Suprapubic skin (tissue), 3 donors: ENCODE measurements around the gene EMCN.

Experiments used
- POLR2A ChIP-seq, 2 donors: fragments of 450-650 bp; IDR thresholded peaks; one replicate each; pipeline ENCODE4 v1.6.1; 2017; ENCODE audit warnings: antibody characterized with exemption in 2 of 2, mild to moderate bottlenecking in 2 of 2, moderate library complexity in 2 of 2
- TF ChIP-seq, protein P1 (sequence below), 2 donors: fragments of 200-600 bp in 1 of 2; fragments of 450-650 bp in 1 of 2; sonication (generic) in 1 of 2; IDR thresholded peaks; one replicate each; pipeline ENCODE4 v1.5.1; 2016 to 2019; ENCODE audit warnings: antibody characterized with exemption in 2 of 2, mild to moderate bottlenecking in 1 of 2, moderate library complexity in 1 of 2

DNA sequence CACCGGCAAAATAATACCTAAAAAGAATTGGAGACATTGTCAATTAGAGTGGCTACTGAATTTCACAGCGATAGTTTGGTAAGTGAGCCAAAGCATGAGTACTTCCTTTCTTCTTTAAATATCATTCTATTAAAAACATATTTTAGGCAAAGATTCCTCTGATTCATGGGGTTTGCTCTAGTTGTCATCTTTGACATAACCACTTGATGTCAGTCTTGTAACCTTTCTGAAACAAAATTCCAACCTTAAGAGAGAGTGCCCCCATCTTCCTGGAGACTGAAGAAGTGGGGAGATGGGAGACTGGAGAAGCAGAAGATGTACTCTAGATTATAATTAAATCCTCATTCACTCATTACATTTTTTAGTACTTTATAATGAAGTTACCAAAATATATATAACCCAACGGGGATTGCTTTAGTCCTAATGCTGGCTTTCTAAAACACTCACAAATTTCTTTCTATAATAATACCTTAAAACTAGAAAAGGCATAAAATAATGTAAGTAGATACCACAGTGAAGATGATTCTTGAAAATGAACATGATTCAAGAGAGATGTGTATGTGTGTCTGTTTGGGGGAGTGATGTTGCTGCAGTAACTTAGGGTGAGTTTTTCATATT is 96.4 kb downstream of the EMCN start:
- TF ChIP-seq, protein P1, sequence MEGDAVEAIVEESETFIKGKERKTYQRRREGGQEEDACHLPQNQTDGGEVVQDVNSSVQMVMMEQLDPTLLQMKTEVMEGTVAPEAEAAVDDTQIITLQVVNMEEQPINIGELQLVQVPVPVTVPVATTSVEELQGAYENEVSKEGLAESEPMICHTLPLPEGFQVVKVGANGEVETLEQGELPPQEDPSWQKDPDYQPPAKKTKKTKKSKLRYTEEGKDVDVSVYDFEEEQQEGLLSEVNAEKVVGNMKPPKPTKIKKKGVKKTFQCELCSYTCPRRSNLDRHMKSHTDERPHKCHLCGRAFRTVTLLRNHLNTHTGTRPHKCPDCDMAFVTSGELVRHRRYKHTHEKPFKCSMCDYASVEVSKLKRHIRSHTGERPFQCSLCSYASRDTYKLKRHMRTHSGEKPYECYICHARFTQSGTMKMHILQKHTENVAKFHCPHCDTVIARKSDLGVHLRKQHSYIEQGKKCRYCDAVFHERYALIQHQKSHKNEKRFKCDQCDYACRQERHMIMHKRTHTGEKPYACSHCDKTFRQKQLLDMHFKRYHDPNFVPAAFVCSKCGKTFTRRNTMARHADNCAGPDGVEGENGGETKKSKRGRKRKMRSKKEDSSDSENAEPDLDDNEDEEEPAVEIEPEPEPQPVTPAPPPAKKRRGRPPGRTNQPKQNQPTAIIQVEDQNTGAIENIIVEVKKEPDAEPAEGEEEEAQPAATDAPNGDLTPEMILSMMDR (IDR thresholded peaks at IDR 0.05), result peak in 1 of 2 donors; percentile 39
- TF ChIP-seq POLR2A (IDR thresholded peaks at IDR 0.05), result no peak
